Natural killer cell treated with Interleukin-12 subunit alpha and Interleukin-12 subunit beta and Interleukin-15 and Interleukin-18, amount 100 ng/mL, for 72 hours (primary cell): ENCODE data around the gene MAML3. TPM values are rescaled to one million over a fixed set of nuclear protein-coding genes. Genes with fewer than 3 reads are reported as not detected.

Experiments
- ATAC-seq, 2 donors: fragments of 150-1000 bp; cut with Tn5 transposase in 1 of 2; sonication (Bioruptor Pico), chemical (Tn5 transposase) in 1 of 2; 2 replicates each; pipeline ENCODE4 v1.10.0; 2021
- DNase-seq: peaks from one replicate; pipeline ENCODE4 v3.0.0; 2022; ENCODE audit warnings: low spot score
- H3K27ac Mint-ChIP-seq, 2 donors: 1 replicate in 1 of 2; 2 replicates in 1 of 2; pipeline ENCODE4 v1.8.0; 2022; ENCODE audit warnings: mixed read lengths in 2 of 2, mild to moderate bottlenecking in 1 of 2, moderate library complexity in 1 of 2
- H3K27me3 Mint-ChIP-seq, 2 donors: 1 replicate in 1 of 2; 2 replicates in 1 of 2; pipeline ENCODE4 v1.8.0; 2022; ENCODE audit warnings: mixed read lengths in 2 of 2
- H3K36me3 Mint-ChIP-seq: one replicate; pipeline ENCODE4 v1.8.0; 2022; ENCODE audit warnings: mixed read lengths
- H3K4me1 Mint-ChIP-seq, 2 donors: 1 replicate in 1 of 2; 2 replicates in 1 of 2; pipeline ENCODE4 v1.8.0; 2022; ENCODE audit warnings: low read depth in 2 of 2, mixed read lengths in 2 of 2, mild to moderate bottlenecking in 1 of 2
- H3K4me3 Mint-ChIP-seq: one replicate; pipeline ENCODE4 v1.8.0; 2022; ENCODE audit warnings: mixed read lengths
- H3K9me3 Mint-ChIP-seq: 2 replicates; pipeline ENCODE4 v1.8.0; 2022; ENCODE audit warnings: mixed read lengths
- total RNA-seq, 2 donors: library from RNA; stranded (reverse); gene quantifications; one replicate each; pipeline ENCODE4 v1.2.3, GENCODE V29; 2022

MAML3 gene
- total RNA-seq, 2 donors from 2014 or later: 0.40 to 1.3 TPM

- peaks cover 56 to 73% of the 10 kb centered on the region in 2 donors for H3K4me1 Mint-ChIP-seq
- peaks cover 23 to 24% of the 10 kb centered on the region in 2 donors for H3K27me3 Mint-ChIP-seq
- peak overlapping the region; percentile 93 to 97 for H3K27ac Mint-ChIP-seq
- peaks cover 14% of the 10 kb centered on the region for H3K36me3 Mint-ChIP-seq
- DNase-seq (no peak), ATAC-seq (no peak)
- no peaks in the 10 kb centered on the region for H3K9me3 Mint-ChIP-seq
- H3K4me3 Mint-ChIP-seq: peak overlapping the region; percentile 87
Measured at GRCh38 chr4:140096921-140097320, 57.1 kb downstream of the MAML3 start.

GRCh38 chr4:140096483-140096861, 57.5 kb downstream of the MAML3 start:
- Mint-ChIP-seq H3K9me3 (no peaks in the 10 kb centered on the region), H3K4me1 (peaks cover 56 to 75% of the 10 kb centered on the region in 2 donors), H3K4me3 (peak overlapping the region; percentile 87), H3K27ac (peak overlapping the region; percentile 93 to 97), H3K36me3 (peaks cover 14% of the 10 kb centered on the region), H3K27me3 (peaks cover 23 to 24% of the 10 kb centered on the region in 2 donors)
- ATAC-seq (peak; percentile 11 to 12), DNase-seq (no peak)

GRCh38 chr4:140095694-140096482, 58.1 kb downstream of the MAML3 start:
- ATAC-seq (peak; percentile 89 to 93), DNase-seq (peak; percentile 68)
- Mint-ChIP-seq H3K4me1 (peaks cover 55 to 81% of the 10 kb centered on the region in 2 donors), H3K36me3 (peaks cover 14% of the 10 kb centered on the region), H3K9me3 (no peaks in the 10 kb centered on the region), H3K4me3 (peak overlapping the region; percentile 87), H3K27me3 (peaks cover 23 to 24% of the 10 kb centered on the region in 2 donors), H3K27ac (peak overlapping the region; percentile 93 to 97)

GRCh38 chr4:140094438-140095420, 59.3 kb downstream of the MAML3 start:
- Mint-ChIP-seq H3K9me3 (no peaks in the 10 kb centered on the region), H3K4me3 (peak overlapping the region; percentile 87), H3K27me3 (peaks cover 19 to 23% of the 10 kb centered on the region in 2 donors), H3K27ac (peak overlapping the region; percentile 93 to 97), H3K4me1 (peaks cover 45 to 76% of the 10 kb centered on the region in 2 donors), H3K36me3 (peaks cover 14% of the 10 kb centered on the region)
- no peak for DNase-seq
- ATAC-seq: peak; percentile 39 to 53

GRCh38 chr4:140092094-140092851, 61.7 kb downstream of the MAML3 start:
- peaks cover 34 to 51% of the 10 kb centered on the region in 2 donors for H3K4me1 Mint-ChIP-seq
- H3K9me3 Mint-ChIP-seq: no peaks in the 10 kb centered on the region
- peak overlapping the region; percentile 60 for H3K4me3 Mint-ChIP-seq
- peaks cover 14% of the 10 kb centered on the region for H3K36me3 Mint-ChIP-seq
- DNase-seq: no peak
- H3K27ac Mint-ChIP-seq: peak overlapping the region in 1 of 2 donors; percentile 52
- peaks cover 30 to 37% of the 10 kb centered on the region in 2 donors for H3K27me3 Mint-ChIP-seq
- ATAC-seq: no peak

GRCh38 chr4:140091305-140091704, 62.7 kb downstream of the MAML3 start:
- H3K4me3 Mint-ChIP-seq: no peak overlapping the region
- H3K27me3 Mint-ChIP-seq: peaks cover 27 to 36% of the 10 kb centered on the region in 2 donors
- no peaks in the 10 kb centered on the region for H3K9me3 Mint-ChIP-seq
- H3K27ac Mint-ChIP-seq: no peak overlapping the region
- ATAC-seq: no peak
- DNase-seq: no peak
- H3K36me3 Mint-ChIP-seq: peaks cover 11% of the 10 kb centered on the region
- peaks cover 28 to 42% of the 10 kb centered on the region in 2 donors for H3K4me1 Mint-ChIP-seq

- Mint-ChIP-seq H3K27ac (peak overlapping the region in 1 of 2 donors; percentile 30), H3K4me3 (no peak overlapping the region), H3K4me1 (peaks cover 17 to 31% of the 10 kb centered on the region in 2 donors), H3K36me3 (peaks cover under 1% of the 10 kb centered on the region), H3K27me3 (peaks cover 24 to 34% of the 10 kb centered on the region in 2 donors), H3K9me3 (no peaks in the 10 kb centered on the region)
- ATAC-seq: no peak
- no peak for DNase-seq
Measured at GRCh38 chr4:140090215-140090731, 63.7 kb downstream of the MAML3 start.

GRCh38 chr4:140089216-140089615, 64.8 kb downstream of the MAML3 start:
- no peaks in the 10 kb centered on the region for H3K9me3 Mint-ChIP-seq
- H3K27ac Mint-ChIP-seq: no peak overlapping the region
- no peak for ATAC-seq
- no peak overlapping the region for H3K4me3 Mint-ChIP-seq
- DNase-seq: no peak
- no peaks in the 10 kb centered on the region for H3K36me3 Mint-ChIP-seq
- peaks cover 8 to 21% of the 10 kb centered on the region in 2 donors for H3K4me1 Mint-ChIP-seq
- H3K27me3 Mint-ChIP-seq: peaks cover 25 to 32% of the 10 kb centered on the region in 2 donors

- Mint-ChIP-seq H3K27me3 (peaks cover 21 to 32% of the 10 kb centered on the region in 2 donors), H3K36me3 (no peaks in the 10 kb centered on the region), H3K4me3 (no peak overlapping the region), H3K9me3 (no peaks in the 10 kb centered on the region), H3K4me1 (peaks cover 8 to 21% of the 10 kb centered on the region in 2 donors), H3K27ac (no peak overlapping the region)
- DNase-seq (no peak), ATAC-seq (no peak)
Measured at GRCh38 chr4:140088323-140088967, 65.5 kb downstream of the MAML3 start.

GRCh38 chr4:140085881-140086280, 68.1 kb downstream of the MAML3 start:
- Mint-ChIP-seq H3K36me3 (no peaks in the 10 kb centered on the region), H3K4me3 (no peak overlapping the region), H3K4me1 (peaks cover 3 to 15% of the 10 kb centered on the region in 2 donors), H3K9me3 (no peaks in the 10 kb centered on the region), H3K27me3 (peaks cover 33 to 43% of the 10 kb centered on the region in 2 donors), H3K27ac (no peak overlapping the region)
- DNase-seq (no peak), ATAC-seq (no peak)

GRCh38 chr4:140085062-140085622, 68.8 kb downstream of the MAML3 start:
- no peak overlapping the region for H3K27ac Mint-ChIP-seq
- ATAC-seq (no peak), DNase-seq (no peak)
- no peaks in the 10 kb centered on the region for H3K9me3 Mint-ChIP-seq
- no peaks in the 10 kb centered on the region for H3K36me3 Mint-ChIP-seq
- H3K27me3 Mint-ChIP-seq: peaks cover 33 to 43% of the 10 kb centered on the region in 2 donors
- no peak overlapping the region for H3K4me3 Mint-ChIP-seq
- peaks cover 3 to 14% of the 10 kb centered on the region in 2 donors for H3K4me1 Mint-ChIP-seq

GRCh38 chr4:140084385-140084784, 69.6 kb downstream of the MAML3 start:
- H3K27me3 Mint-ChIP-seq: peaks cover 33 to 47% of the 10 kb centered on the region in 2 donors
- DNase-seq (no peak), ATAC-seq (no peak)

More at GRCh38 chr4:140084385-140084784, 69.6 kb downstream of the MAML3 start:
- H3K36me3 Mint-ChIP-seq: no peaks in the 10 kb centered on the region
- H3K27ac Mint-ChIP-seq: no peak overlapping the region
- H3K4me3 Mint-ChIP-seq: no peak overlapping the region
- H3K9me3 Mint-ChIP-seq: no peaks in the 10 kb centered on the region
- H3K4me1 Mint-ChIP-seq: peaks cover 3 to 20% of the 10 kb centered on the region in 2 donors
